ENCODE measurements around the gene TENT5A.
A peak's percentile ranks its signal among the peaks of the same experiment; 100 is the strongest.

TENT5A gene

DNA sequence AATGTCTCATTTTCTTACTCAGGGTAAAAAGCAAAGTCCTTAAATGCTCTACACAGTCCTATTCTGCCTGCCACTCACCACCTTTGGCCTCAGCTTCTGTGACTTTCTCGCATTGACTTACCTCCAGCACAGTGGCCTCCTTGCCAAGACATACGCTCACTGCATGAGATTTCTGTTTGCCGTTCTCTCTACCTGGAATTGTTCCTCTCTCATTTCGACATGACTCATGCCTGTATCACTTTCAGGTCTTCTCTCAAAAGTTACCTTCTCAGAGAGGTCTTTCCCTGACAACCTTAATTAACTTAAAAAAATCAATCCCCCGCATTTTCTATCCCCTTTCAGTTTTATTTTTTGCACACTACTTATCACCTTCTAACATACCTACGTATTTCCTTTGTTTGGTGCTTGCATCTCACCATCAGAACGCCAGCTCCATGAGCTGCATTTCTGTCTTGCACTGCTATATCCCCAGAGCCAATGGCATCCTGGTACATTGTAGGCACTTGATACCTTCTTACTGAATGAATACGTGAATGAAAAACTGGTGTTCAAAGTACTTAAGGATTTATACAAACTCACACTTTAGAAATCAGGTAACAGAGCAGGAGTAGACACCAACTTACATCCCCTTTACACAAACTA lies 24.5 kb downstream of the TENT5A start:
- H3K4me3 ChIP-seq (ENCODE audit: low read length), result no peak overlapping the region
- H3K27ac ChIP-seq (ENCODE audit: low read length), result no peak overlapping the region
- no peaks in the 10 kb centered on the region for H3K4me1 ChIP-seq (ENCODE audit: control insufficient read depth, low read depth, low read length)
- H3K36me3 ChIP-seq (ENCODE audit: control insufficient read depth, low read depth, low read length), result no peaks in the 10 kb centered on the region
- no peaks in the 10 kb centered on the region for H3K9me3 ChIP-seq (ENCODE audit: control insufficient read depth, low read depth, low read length)
- H3K27me3 ChIP-seq (ENCODE audit: control insufficient read depth, insufficient read depth, low read length), result no peaks in the 10 kb centered on the region
- H3K9ac ChIP-seq (ENCODE audit: low read length), result no peak overlapping the region

DNA sequence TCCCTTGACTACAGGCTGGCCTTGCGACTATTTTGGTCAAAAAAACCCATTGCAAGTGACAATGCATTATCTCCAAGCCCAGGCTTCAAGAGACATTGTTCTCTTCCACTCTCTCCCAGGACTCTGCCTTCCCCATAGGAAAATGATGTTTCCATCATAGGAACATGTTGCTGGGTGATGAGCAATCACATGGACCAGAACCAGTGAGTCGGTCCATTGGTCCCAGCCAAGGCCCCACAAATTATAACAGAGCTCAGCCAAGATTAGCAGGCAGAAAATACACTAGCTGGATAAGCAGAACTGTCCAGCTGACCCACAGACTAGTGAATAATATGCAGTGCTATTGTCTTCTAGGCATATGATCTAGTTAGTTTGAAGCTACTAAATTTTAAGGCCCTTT lies 27.4 kb downstream of the TENT5A start:
- H3K4me1 ChIP-seq (ENCODE audit: control insufficient read depth, low read depth, low read length), result no peaks in the 10 kb centered on the region
- no peak overlapping the region for H3K4me3 ChIP-seq (ENCODE audit: low read length)
- no peak overlapping the region for H3K27ac ChIP-seq (ENCODE audit: low read length)
- H3K36me3 ChIP-seq (ENCODE audit: control insufficient read depth, low read depth, low read length), result no peaks in the 10 kb centered on the region
- no peak overlapping the region for H3K9ac ChIP-seq (ENCODE audit: low read length)
- no peaks in the 10 kb centered on the region for H3K9me3 ChIP-seq (ENCODE audit: control insufficient read depth, low read depth, low read length)
- no peaks in the 10 kb centered on the region for H3K27me3 ChIP-seq (ENCODE audit: control insufficient read depth, insufficient read depth, low read length)

GRCh38 chr6:81722506-81723223 lies 29.8 kb downstream of the TENT5A start:
- Histone ChIP-seq H3K4me1 (ENCODE audit: control insufficient read depth, low read depth, low read length) (no peaks in the 10 kb centered on the region), H3K9ac (ENCODE audit: low read length) (no peak overlapping the region), H3K27me3 (ENCODE audit: control insufficient read depth, insufficient read depth, low read length) (no peaks in the 10 kb centered on the region), H3K4me3 (ENCODE audit: low read length) (no peak overlapping the region), H3K9me3 (ENCODE audit: control insufficient read depth, low read depth, low read length) (no peaks in the 10 kb centered on the region), H3K27ac (ENCODE audit: low read length) (no peak overlapping the region), H3K36me3 (ENCODE audit: control insufficient read depth, low read depth, low read length) (no peaks in the 10 kb centered on the region)

- H3K9me3 ChIP-seq (ENCODE audit: control insufficient read depth, low read depth, low read length), result no peaks in the 10 kb centered on the region
- H3K27ac ChIP-seq (ENCODE audit: low read length), result no peak overlapping the region
- H3K4me1 ChIP-seq (ENCODE audit: control insufficient read depth, low read depth, low read length), result no peaks in the 10 kb centered on the region
- no peak overlapping the region for H3K4me3 ChIP-seq (ENCODE audit: low read length)
- H3K27me3 ChIP-seq (ENCODE audit: control insufficient read depth, insufficient read depth, low read length), result no peaks in the 10 kb centered on the region
- no peaks in the 10 kb centered on the region for H3K36me3 ChIP-seq (ENCODE audit: control insufficient read depth, low read depth, low read length)
- H3K9ac ChIP-seq (ENCODE audit: low read length), result no peak overlapping the region
These were observed 32.1 kb downstream of the TENT5A start for GRCh38 chr6:81720427-81720826.

- H3K9me3 ChIP-seq (ENCODE audit: control insufficient read depth, low read depth, low read length), result no peaks in the 10 kb centered on the region
- no peaks in the 10 kb centered on the region for H3K27me3 ChIP-seq (ENCODE audit: control insufficient read depth, insufficient read depth, low read length)
- H3K9ac ChIP-seq (ENCODE audit: low read length), result no peak overlapping the region
- H3K4me3 ChIP-seq (ENCODE audit: low read length), result no peak overlapping the region
- no peaks in the 10 kb centered on the region for H3K36me3 ChIP-seq (ENCODE audit: control insufficient read depth, low read depth, low read length)
- no peak overlapping the region for H3K27ac ChIP-seq (ENCODE audit: low read length)
- no peaks in the 10 kb centered on the region for H3K4me1 ChIP-seq (ENCODE audit: control insufficient read depth, low read depth, low read length)
These were observed 34.4 kb downstream of the TENT5A start for GRCh38 chr6:81718126-81718525.

DNA sequence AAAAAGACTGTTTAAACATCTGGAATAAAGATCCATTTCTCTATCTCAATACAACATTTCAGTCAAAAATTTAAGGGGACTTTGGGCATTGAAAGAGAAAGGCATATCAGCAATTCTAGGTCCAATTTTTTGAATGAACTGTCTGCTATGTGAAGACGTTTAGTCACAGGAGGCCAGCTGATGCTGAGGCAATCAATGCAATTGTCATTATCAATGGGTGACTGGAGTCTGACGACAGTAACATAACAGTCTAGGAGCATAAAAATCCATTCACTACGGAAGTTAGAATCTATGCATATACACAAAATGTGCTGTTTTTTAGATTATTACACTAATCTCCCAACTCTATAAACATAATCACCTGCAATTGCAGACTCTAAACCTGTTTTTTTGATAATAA lies 37.8 kb downstream of the TENT5A start:
- H3K4me3 ChIP-seq (ENCODE audit: low read length), result no peak overlapping the region
- H3K9me3 ChIP-seq (ENCODE audit: control insufficient read depth, low read depth, low read length), result no peaks in the 10 kb centered on the region
- no peaks in the 10 kb centered on the region for H3K36me3 ChIP-seq (ENCODE audit: control insufficient read depth, low read depth, low read length)
- no peaks in the 10 kb centered on the region for H3K4me1 ChIP-seq (ENCODE audit: control insufficient read depth, low read depth, low read length)
- no peaks in the 10 kb centered on the region for H3K27me3 ChIP-seq (ENCODE audit: control insufficient read depth, insufficient read depth, low read length)
- no peak overlapping the region for H3K27ac ChIP-seq (ENCODE audit: low read length)
- no peak overlapping the region for H3K9ac ChIP-seq (ENCODE audit: low read length)

GRCh38 chr6:81713205-81713604 lies 39.3 kb downstream of the TENT5A start:
- Histone ChIP-seq H3K36me3 (ENCODE audit: control insufficient read depth, low read depth, low read length) (no peaks in the 10 kb centered on the region), H3K9ac (ENCODE audit: low read length) (no peak overlapping the region), H3K4me1 (ENCODE audit: control insufficient read depth, low read depth, low read length) (peaks cover 7% of the 10 kb centered on the region), H3K27me3 (ENCODE audit: control insufficient read depth, insufficient read depth, low read length) (no peaks in the 10 kb centered on the region), H3K4me3 (ENCODE audit: low read length) (no peak overlapping the region), H3K9me3 (ENCODE audit: control insufficient read depth, low read depth, low read length) (no peaks in the 10 kb centered on the region), H3K27ac (ENCODE audit: low read length) (no peak overlapping the region)

- H3K4me1 ChIP-seq (ENCODE audit: control insufficient read depth, low read depth, low read length), result peaks cover 16% of the 10 kb centered on the region
- no peak overlapping the region for H3K4me3 ChIP-seq (ENCODE audit: low read length)
- H3K9me3 ChIP-seq (ENCODE audit: control insufficient read depth, low read depth, low read length), result no peaks in the 10 kb centered on the region
- H3K27me3 ChIP-seq (ENCODE audit: control insufficient read depth, insufficient read depth, low read length), result no peaks in the 10 kb centered on the region
- H3K36me3 ChIP-seq (ENCODE audit: control insufficient read depth, low read depth, low read length), result no peaks in the 10 kb centered on the region
- H3K9ac ChIP-seq (ENCODE audit: low read length), result no peak overlapping the region
- H3K27ac ChIP-seq (ENCODE audit: low read length), result no peak overlapping the region
These were observed 44.3 kb downstream of the TENT5A start for GRCh38 chr6:81708113-81708699.

- H3K27me3 ChIP-seq (ENCODE audit: control insufficient read depth, insufficient read depth, low read length), result no peaks in the 10 kb centered on the region
- no peak overlapping the region for H3K27ac ChIP-seq (ENCODE audit: low read length)
- H3K36me3 ChIP-seq (ENCODE audit: control insufficient read depth, low read depth, low read length), result no peaks in the 10 kb centered on the region
- H3K9ac ChIP-seq (ENCODE audit: low read length), result no peak overlapping the region
- peaks cover 16% of the 10 kb centered on the region for H3K4me1 ChIP-seq (ENCODE audit: control insufficient read depth, low read depth, low read length)
- H3K9me3 ChIP-seq (ENCODE audit: control insufficient read depth, low read depth, low read length), result no peaks in the 10 kb centered on the region
- H3K4me3 ChIP-seq (ENCODE audit: low read length), result no peak overlapping the region
These were observed 47.8 kb downstream of the TENT5A start for GRCh38 chr6:81704700-81705099.

DNA sequence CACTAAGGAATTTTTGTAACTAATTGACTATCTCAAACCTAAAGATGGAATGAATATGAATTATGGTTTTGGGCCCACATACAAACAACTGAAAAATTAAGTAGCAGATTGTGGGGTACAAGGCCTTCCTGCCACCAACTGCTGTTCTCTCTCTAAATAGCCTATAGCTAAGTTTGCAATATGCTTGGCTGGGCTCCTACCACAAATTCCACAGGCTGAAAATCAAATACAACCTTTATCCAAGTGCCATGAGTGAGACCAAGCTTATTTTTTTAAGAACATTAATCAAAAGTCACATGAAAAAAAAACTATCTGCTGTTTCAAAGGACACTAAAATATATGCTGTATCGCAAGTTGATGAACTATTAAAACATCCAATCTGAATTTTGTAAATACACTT lies 52.1 kb downstream of the TENT5A start:
- no peaks in the 10 kb centered on the region for H3K36me3 ChIP-seq (ENCODE audit: control insufficient read depth, low read depth, low read length)
- H3K27me3 ChIP-seq (ENCODE audit: control insufficient read depth, insufficient read depth, low read length), result no peaks in the 10 kb centered on the region
- no peaks in the 10 kb centered on the region for H3K9me3 ChIP-seq (ENCODE audit: control insufficient read depth, low read depth, low read length)
- H3K4me3 ChIP-seq (ENCODE audit: low read length), result no peak overlapping the region
- no peak overlapping the region for H3K27ac ChIP-seq (ENCODE audit: low read length)
- H3K9ac ChIP-seq (ENCODE audit: low read length), result no peak overlapping the region
- peaks cover 19% of the 10 kb centered on the region for H3K4me1 ChIP-seq (ENCODE audit: control insufficient read depth, low read depth, low read length)

GRCh38 chr6:81697559-81697958 lies 54.9 kb downstream of the TENT5A start:
- Histone ChIP-seq H3K36me3 (ENCODE audit: control insufficient read depth, low read depth, low read length) (no peaks in the 10 kb centered on the region), H3K27ac (ENCODE audit: low read length) (no peak overlapping the region), H3K9ac (ENCODE audit: low read length) (no peak overlapping the region), H3K4me3 (ENCODE audit: low read length) (no peak overlapping the region), H3K4me1 (ENCODE audit: control insufficient read depth, low read depth, low read length) (peaks cover 17% of the 10 kb centered on the region), H3K27me3 (ENCODE audit: control insufficient read depth, insufficient read depth, low read length) (no peaks in the 10 kb centered on the region), H3K9me3 (ENCODE audit: control insufficient read depth, low read depth, low read length) (no peaks in the 10 kb centered on the region)

DNA sequence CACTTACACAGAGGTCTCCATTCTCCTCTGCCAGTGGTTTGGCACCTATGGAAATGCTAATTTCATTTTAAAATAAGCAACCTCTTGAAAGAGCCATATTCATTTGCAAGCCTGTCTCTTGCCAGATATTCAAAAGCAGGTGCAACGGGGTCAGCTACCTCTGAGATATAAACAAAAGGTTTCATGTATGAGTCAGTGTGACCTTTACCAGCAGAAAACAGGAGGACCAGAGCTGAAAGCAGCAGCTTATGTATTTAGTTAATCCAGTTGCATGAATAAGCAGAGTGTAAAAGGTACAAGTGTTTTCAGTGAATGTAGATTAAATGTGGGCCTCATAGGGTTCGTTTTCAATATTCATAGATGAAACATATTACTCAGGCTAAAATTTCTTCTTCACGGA lies 56.0 kb downstream of the TENT5A start:
- peak overlapping the region; percentile 0 for H3K4me3 ChIP-seq (ENCODE audit: low read length)
- H3K27ac ChIP-seq (ENCODE audit: low read length), result no peak overlapping the region
- H3K9ac ChIP-seq (ENCODE audit: low read length), result no peak overlapping the region
- H3K27me3 ChIP-seq (ENCODE audit: control insufficient read depth, insufficient read depth, low read length), result no peaks in the 10 kb centered on the region
- H3K36me3 ChIP-seq (ENCODE audit: control insufficient read depth, low read depth, low read length), result no peaks in the 10 kb centered on the region
- no peaks in the 10 kb centered on the region for H3K9me3 ChIP-seq (ENCODE audit: control insufficient read depth, low read depth, low read length)
- peaks cover 17% of the 10 kb centered on the region for H3K4me1 ChIP-seq (ENCODE audit: control insufficient read depth, low read depth, low read length)
